Vagina (tissue), 2 donors: ENCODE measurements around the gene ST8SIA1. TPM values are rescaled to one million over a fixed set of nuclear protein-coding genes. Genes with fewer than 3 reads are reported as not detected.

ENCODE experiments used
- DNase-seq, 2 donors: peaks; one replicate each; pipeline ENCODE4 v3.0.0-alpha.2; 2017; ENCODE audit errors: extremely low spot score in 2 of 2
- H3K27ac ChIP-seq: fragments of 200-600 bp; sonication (generic); one replicate; pipeline ENCODE4 v1.5.1; 2019
- H3K27me3 ChIP-seq: fragments of 200-600 bp; sonication (generic); one replicate; pipeline ENCODE4 v1.5.1; 2019
- H3K36me3 ChIP-seq, 2 donors: fragments of 200-600 bp; sonication (generic); one replicate each; pipeline ENCODE4 v1.5.1; 2017 to 2019
- H3K4me1 ChIP-seq: fragments of 200-600 bp; sonication (generic); one replicate; pipeline ENCODE4 v1.5.1; 2019
- H3K4me3 ChIP-seq, 2 donors: fragments of 200-600 bp; sonication (generic); 1 replicate in 1 of 2; 2 replicates in 1 of 2; pipeline ENCODE4 v1.5.1; 2016 to 2019
- H3K9me3 ChIP-seq: fragments of 200-600 bp; sonication (generic); one replicate; pipeline ENCODE4 v1.5.1; 2019
- POLR2A ChIP-seq, 2 donors: fragments of 450-650 bp; IDR thresholded peaks; one replicate each; pipeline ENCODE4 v1.6.1; 2017; ENCODE audit warnings: antibody characterized with exemption in 2 of 2, mild to moderate bottlenecking in 2 of 2, moderate library complexity in 2 of 2
- POLR2AphosphoS5 ChIP-seq, 2 donors: sonication (generic); formaldehyde crosslinking; IDR thresholded peaks; one replicate each; pipeline ENCODE4 v1.9.0; 2017; ENCODE audit warnings: antibody characterized with exemption in 2 of 2, mild to moderate bottlenecking in 2 of 2, low read depth in 1 of 2; ENCODE audit not compliant: insufficient read depth in 1 of 2
- intact Hi-C: fragments of 100-400 bp; cut with DNase I; formaldehyde crosslinking; loops from one replicate; pipeline ENCODE4 v1.15.1; 2023
- total RNA-seq: library from RNA; depleted of rRNA; stranded (reverse); fragments of >200 nt; gene quantifications from one replicate; pipeline ENCODE4 v1.2.3, GENCODE V29; 2016
- TF ChIP-seq, protein P1 (sequence below), 3 experiments: fragments of 450-650 bp in 2 of 3; fragments of 200-600 bp in 1 of 3; sonication (generic) in 1 of 3; IDR thresholded peaks; one replicate each; pipeline ENCODE4 v1.5.1; 2017 to 2019; ENCODE audit warnings: antibody characterized with exemption in 3 of 3, mild to moderate bottlenecking in 2 of 3, moderate library complexity in 2 of 3

The ST8SIA1 gene
- total RNA-seq, 1 donor from 2014 or later: 5.2 TPM

DNA sequence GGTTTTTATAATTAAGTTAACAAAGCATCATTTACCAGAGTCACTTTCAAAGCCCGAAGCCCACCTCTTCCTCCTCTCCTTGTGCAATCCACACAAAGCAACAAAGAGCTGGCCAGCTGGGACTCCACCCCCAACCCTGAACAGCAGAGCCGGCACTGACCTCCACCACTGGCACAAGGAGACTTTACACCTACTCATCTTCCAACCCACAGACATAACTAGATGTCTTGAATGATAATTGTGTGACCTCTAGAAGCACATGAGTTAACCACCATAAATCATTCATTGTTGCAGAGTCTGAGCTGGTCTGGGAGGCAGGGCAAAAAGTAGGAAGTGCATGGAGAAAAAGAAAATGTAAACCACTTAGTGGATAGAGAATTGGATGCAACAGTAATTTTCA lies 72.2 kb downstream of the ST8SIA1 start:
- Histone ChIP-seq H3K27ac (no peak overlapping the region), H3K36me3 (no peaks in the 10 kb centered on the region), H3K4me1 (no peaks in the 10 kb centered on the region), H3K27me3 (no peaks in the 10 kb centered on the region), H3K9me3 (no peaks in the 10 kb centered on the region), H3K4me3 (no peak overlapping the region)
- TF ChIP-seq, protein P1, sequence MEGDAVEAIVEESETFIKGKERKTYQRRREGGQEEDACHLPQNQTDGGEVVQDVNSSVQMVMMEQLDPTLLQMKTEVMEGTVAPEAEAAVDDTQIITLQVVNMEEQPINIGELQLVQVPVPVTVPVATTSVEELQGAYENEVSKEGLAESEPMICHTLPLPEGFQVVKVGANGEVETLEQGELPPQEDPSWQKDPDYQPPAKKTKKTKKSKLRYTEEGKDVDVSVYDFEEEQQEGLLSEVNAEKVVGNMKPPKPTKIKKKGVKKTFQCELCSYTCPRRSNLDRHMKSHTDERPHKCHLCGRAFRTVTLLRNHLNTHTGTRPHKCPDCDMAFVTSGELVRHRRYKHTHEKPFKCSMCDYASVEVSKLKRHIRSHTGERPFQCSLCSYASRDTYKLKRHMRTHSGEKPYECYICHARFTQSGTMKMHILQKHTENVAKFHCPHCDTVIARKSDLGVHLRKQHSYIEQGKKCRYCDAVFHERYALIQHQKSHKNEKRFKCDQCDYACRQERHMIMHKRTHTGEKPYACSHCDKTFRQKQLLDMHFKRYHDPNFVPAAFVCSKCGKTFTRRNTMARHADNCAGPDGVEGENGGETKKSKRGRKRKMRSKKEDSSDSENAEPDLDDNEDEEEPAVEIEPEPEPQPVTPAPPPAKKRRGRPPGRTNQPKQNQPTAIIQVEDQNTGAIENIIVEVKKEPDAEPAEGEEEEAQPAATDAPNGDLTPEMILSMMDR (IDR thresholded peaks at IDR 0.05): no peak
- no peak for TF ChIP-seq POLR2A (IDR thresholded peaks at IDR 0.05)
- TF ChIP-seq POLR2AphosphoS5 (IDR thresholded peaks at IDR 0.05; ENCODE audit: insufficient read depth in 1 of 2, low read depth in 1 of 2): no peak
- DNase-seq: no peak
- intact Hi-C loops: no loop called here

GRCh38 chr12:22257100-22257499 lies 77.4 kb downstream of the ST8SIA1 start:
- no peaks in the 10 kb centered on the region for H3K9me3 ChIP-seq
- H3K27ac ChIP-seq: no peak overlapping the region
- intact Hi-C loops: no loop called here
- no peak overlapping the region for H3K4me3 ChIP-seq
- peaks cover 31% of the 10 kb centered on the region for H3K4me1 ChIP-seq
- no peak for DNase-seq
- H3K36me3 ChIP-seq: no peaks in the 10 kb centered on the region
- TF ChIP-seq, protein P1 (IDR thresholded peaks at IDR 0.05): no peak
- TF ChIP-seq POLR2A (IDR thresholded peaks at IDR 0.05): no peak
- no peak for TF ChIP-seq POLR2AphosphoS5 (IDR thresholded peaks at IDR 0.05; ENCODE audit: insufficient read depth in 1 of 2, low read depth in 1 of 2)
- H3K27me3 ChIP-seq: no peaks in the 10 kb centered on the region

- Histone ChIP-seq H3K4me3 (no peak overlapping the region), H3K9me3 (no peaks in the 10 kb centered on the region), H3K36me3 (no peaks in the 10 kb centered on the region), H3K4me1 (peaks cover 31% of the 10 kb centered on the region), H3K27ac (no peak overlapping the region), H3K27me3 (no peaks in the 10 kb centered on the region)
- no peak for TF ChIP-seq POLR2A (IDR thresholded peaks at IDR 0.05)
- TF ChIP-seq, protein P1 (IDR thresholded peaks at IDR 0.05): no peak
- TF ChIP-seq POLR2AphosphoS5 (IDR thresholded peaks at IDR 0.05; ENCODE audit: insufficient read depth in 1 of 2, low read depth in 1 of 2): no peak
- intact Hi-C loops: no loop called here
- no peak for DNase-seq
Measured at GRCh38 chr12:22256605-22257004, 77.9 kb downstream of the ST8SIA1 start.

DNA sequence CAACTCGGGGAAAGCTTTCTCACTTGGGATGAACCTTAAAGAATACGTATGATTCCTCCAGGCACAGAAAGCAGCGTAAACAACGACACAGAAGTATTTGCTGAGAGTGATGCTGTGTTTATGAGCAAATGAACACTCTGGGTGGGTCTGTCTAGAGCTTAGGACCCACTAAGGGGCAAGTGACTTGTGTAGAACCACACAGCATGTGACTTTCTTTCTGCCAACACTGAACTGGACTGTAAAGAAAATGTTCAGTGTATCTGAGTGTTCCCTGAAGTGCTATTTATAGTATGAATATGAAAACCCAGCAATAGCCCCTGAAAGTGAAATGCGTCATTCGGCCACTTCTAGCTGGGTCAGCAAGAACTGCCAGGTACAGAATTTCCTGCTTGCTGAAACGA lies 78.5 kb downstream of the ST8SIA1 start:
- no peak overlapping the region for H3K4me3 ChIP-seq
- intact Hi-C loops: no loop called here

DNA sequence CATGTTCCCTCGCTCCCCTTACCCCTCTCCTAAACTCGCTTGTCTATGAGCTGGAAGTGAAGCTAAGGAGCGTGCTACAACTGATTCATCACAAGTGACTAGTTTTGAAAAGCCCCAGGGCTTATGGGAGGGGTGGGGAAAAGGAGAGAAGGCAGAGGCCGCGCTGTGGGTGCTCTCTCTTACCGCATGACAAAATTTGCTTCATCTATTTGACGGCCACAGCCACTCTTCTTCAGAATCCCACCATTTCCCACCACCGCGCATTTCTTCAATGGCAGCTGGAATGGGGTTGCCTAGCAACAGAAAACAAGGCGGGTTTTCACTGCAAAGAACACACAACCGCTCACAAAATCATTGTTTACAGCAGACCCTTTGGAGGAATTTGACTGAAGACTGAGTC lies 79.4 kb downstream of the ST8SIA1 start:
- Histone ChIP-seq H3K9me3 (no peaks in the 10 kb centered on the region), H3K36me3 (no peaks in the 10 kb centered on the region), H3K27ac (no peak overlapping the region), H3K4me1 (peaks cover 31% of the 10 kb centered on the region), H3K4me3 (no peak overlapping the region), H3K27me3 (no peaks in the 10 kb centered on the region)
- intact Hi-C loops: no loop called here
- TF ChIP-seq POLR2AphosphoS5 (IDR thresholded peaks at IDR 0.05; ENCODE audit: insufficient read depth in 1 of 2, low read depth in 1 of 2) (no peak), POLR2A (IDR thresholded peaks at IDR 0.05) (no peak)
- TF ChIP-seq, protein P1 (IDR thresholded peaks at IDR 0.05): no peak
- DNase-seq: no peak

More for the DNA sequence above, 78.5 kb downstream of the ST8SIA1 start:
- Histone ChIP-seq H3K36me3 (no peaks in the 10 kb centered on the region), H3K27me3 (no peaks in the 10 kb centered on the region), H3K9me3 (no peaks in the 10 kb centered on the region), H3K27ac (no peak overlapping the region), H3K4me1 (peaks cover 31% of the 10 kb centered on the region)
- no peak for DNase-seq
- TF ChIP-seq POLR2A (IDR thresholded peaks at IDR 0.05) (no peak), POLR2AphosphoS5 (IDR thresholded peaks at IDR 0.05; ENCODE audit: insufficient read depth in 1 of 2, low read depth in 1 of 2) (no peak)
- TF ChIP-seq, protein P1 (IDR thresholded peaks at IDR 0.05): no peak
